Vagina (tissue), 2 donors: ENCODE measurements around the gene SVIL. TPM values are rescaled to one million over a fixed set of nuclear protein-coding genes. Genes with fewer than 3 reads are reported as not detected.

Experiments used
- DNase-seq, 2 donors: peaks; one replicate each; pipeline ENCODE4 v3.0.0-alpha.2; 2017; ENCODE audit errors: extremely low spot score in 2 of 2
- H3K27ac ChIP-seq: fragments of 200-600 bp; sonication (generic); one replicate; pipeline ENCODE4 v1.5.1; 2019
- H3K27me3 ChIP-seq: fragments of 200-600 bp; sonication (generic); one replicate; pipeline ENCODE4 v1.5.1; 2019
- H3K36me3 ChIP-seq, 2 donors: fragments of 200-600 bp; sonication (generic); one replicate each; pipeline ENCODE4 v1.5.1; 2017 to 2019
- H3K4me1 ChIP-seq: fragments of 200-600 bp; sonication (generic); one replicate; pipeline ENCODE4 v1.5.1; 2019
- H3K4me3 ChIP-seq, 2 donors: fragments of 200-600 bp; sonication (generic); 1 replicate in 1 of 2; 2 replicates in 1 of 2; pipeline ENCODE4 v1.5.1; 2016 to 2019
- H3K9me3 ChIP-seq: fragments of 200-600 bp; sonication (generic); one replicate; pipeline ENCODE4 v1.5.1; 2019
- POLR2A ChIP-seq, 2 donors: fragments of 450-650 bp; IDR thresholded peaks; one replicate each; pipeline ENCODE4 v1.6.1; 2017; ENCODE audit warnings: antibody characterized with exemption in 2 of 2, mild to moderate bottlenecking in 2 of 2, moderate library complexity in 2 of 2
- POLR2AphosphoS5 ChIP-seq, 2 donors: sonication (generic); formaldehyde crosslinking; IDR thresholded peaks; one replicate each; pipeline ENCODE4 v1.9.0; 2017; ENCODE audit warnings: antibody characterized with exemption in 2 of 2, mild to moderate bottlenecking in 2 of 2, low read depth in 1 of 2; ENCODE audit not compliant: insufficient read depth in 1 of 2
- intact Hi-C: fragments of 100-400 bp; cut with DNase I; formaldehyde crosslinking; loops from one replicate; pipeline ENCODE4 v1.15.1; 2023
- total RNA-seq: library from RNA; depleted of rRNA; stranded (reverse); fragments of >200 nt; gene quantifications from one replicate; pipeline ENCODE4 v1.2.3, GENCODE V29; 2016
- TF ChIP-seq, protein P1 (sequence below), 3 experiments: fragments of 450-650 bp in 2 of 3; fragments of 200-600 bp in 1 of 3; sonication (generic) in 1 of 3; IDR thresholded peaks; one replicate each; pipeline ENCODE4 v1.5.1; 2017 to 2019; ENCODE audit warnings: antibody characterized with exemption in 3 of 3, mild to moderate bottlenecking in 2 of 3, moderate library complexity in 2 of 3

The SVIL gene
- total RNA-seq, 1 donor from 2014 or later: 111 TPM

GRCh38 chr10:29534590-29534989, 100.2 kb downstream of the SVIL start:
- Histone ChIP-seq H3K36me3 (peaks cover 0 to 9% of the 10 kb centered on the region in 2 donors), H3K27ac (no peak overlapping the region), H3K4me1 (peaks cover 42% of the 10 kb centered on the region), H3K4me3 (no peak overlapping the region), H3K27me3 (no peaks in the 10 kb centered on the region), H3K9me3 (no peaks in the 10 kb centered on the region)
- intact Hi-C loops: no loop called here
- TF ChIP-seq POLR2AphosphoS5 (IDR thresholded peaks at IDR 0.05; ENCODE audit: insufficient read depth in 1 of 2, low read depth in 1 of 2) (no peak), POLR2A (IDR thresholded peaks at IDR 0.05) (no peak)
- TF ChIP-seq, protein P1, sequence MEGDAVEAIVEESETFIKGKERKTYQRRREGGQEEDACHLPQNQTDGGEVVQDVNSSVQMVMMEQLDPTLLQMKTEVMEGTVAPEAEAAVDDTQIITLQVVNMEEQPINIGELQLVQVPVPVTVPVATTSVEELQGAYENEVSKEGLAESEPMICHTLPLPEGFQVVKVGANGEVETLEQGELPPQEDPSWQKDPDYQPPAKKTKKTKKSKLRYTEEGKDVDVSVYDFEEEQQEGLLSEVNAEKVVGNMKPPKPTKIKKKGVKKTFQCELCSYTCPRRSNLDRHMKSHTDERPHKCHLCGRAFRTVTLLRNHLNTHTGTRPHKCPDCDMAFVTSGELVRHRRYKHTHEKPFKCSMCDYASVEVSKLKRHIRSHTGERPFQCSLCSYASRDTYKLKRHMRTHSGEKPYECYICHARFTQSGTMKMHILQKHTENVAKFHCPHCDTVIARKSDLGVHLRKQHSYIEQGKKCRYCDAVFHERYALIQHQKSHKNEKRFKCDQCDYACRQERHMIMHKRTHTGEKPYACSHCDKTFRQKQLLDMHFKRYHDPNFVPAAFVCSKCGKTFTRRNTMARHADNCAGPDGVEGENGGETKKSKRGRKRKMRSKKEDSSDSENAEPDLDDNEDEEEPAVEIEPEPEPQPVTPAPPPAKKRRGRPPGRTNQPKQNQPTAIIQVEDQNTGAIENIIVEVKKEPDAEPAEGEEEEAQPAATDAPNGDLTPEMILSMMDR (IDR thresholded peaks at IDR 0.05): no peak
- DNase-seq: no peak

DNA sequence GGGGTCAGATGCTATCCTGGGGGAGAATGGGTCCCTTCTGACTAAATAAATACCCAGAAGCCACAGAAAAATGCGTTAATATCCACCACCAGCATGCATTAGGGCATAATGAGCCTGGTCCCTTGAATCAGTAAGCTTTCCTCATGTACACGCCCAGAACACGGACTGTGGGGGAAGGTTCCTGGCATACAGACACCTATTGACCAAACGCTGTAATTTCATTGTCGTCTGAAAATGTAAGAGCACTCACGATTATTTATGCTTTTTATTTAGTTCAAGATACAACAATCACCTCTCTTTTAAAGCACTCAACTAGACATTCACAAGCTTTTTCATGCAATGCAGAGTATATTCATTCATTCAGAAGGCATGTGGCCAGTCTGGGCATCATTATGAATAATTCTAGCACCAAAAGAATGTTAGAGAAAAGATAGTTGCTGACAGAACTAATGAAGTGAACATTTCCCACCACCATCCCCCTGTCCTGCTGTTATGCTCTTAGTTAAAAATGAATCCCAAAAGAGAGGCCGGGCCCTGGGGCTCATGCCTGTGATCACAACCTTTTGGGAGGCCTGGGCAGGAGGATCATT, 101.0 kb downstream of the SVIL start:
- no peak for DNase-seq
- H3K27me3 ChIP-seq: no peaks in the 10 kb centered on the region
- no peak overlapping the region for H3K27ac ChIP-seq
- no peak for TF ChIP-seq POLR2AphosphoS5 (IDR thresholded peaks at IDR 0.05; ENCODE audit: insufficient read depth in 1 of 2, low read depth in 1 of 2)
- TF ChIP-seq POLR2A (IDR thresholded peaks at IDR 0.05): no peak
- TF ChIP-seq, protein P1 (IDR thresholded peaks at IDR 0.05): no peak
- no peak overlapping the region for H3K4me3 ChIP-seq
- peaks cover 0 to 9% of the 10 kb centered on the region in 2 donors for H3K36me3 ChIP-seq
- intact Hi-C loops: no loop called here
- no peaks in the 10 kb centered on the region for H3K9me3 ChIP-seq
- H3K4me1 ChIP-seq: peaks cover 35% of the 10 kb centered on the region

- DNase-seq: no peak
- H3K4me3 ChIP-seq: no peak overlapping the region
- intact Hi-C loops: no loop called here
- H3K27me3 ChIP-seq: no peaks in the 10 kb centered on the region
- H3K4me1 ChIP-seq: peaks cover 29% of the 10 kb centered on the region
- no peaks in the 10 kb centered on the region for H3K9me3 ChIP-seq
- no peak for TF ChIP-seq POLR2AphosphoS5 (IDR thresholded peaks at IDR 0.05; ENCODE audit: insufficient read depth in 1 of 2, low read depth in 1 of 2)
- TF ChIP-seq, protein P1 (IDR thresholded peaks at IDR 0.05): no peak
- TF ChIP-seq POLR2A (IDR thresholded peaks at IDR 0.05): no peak
- H3K36me3 ChIP-seq: peaks cover 0 to 9% of the 10 kb centered on the region in 2 donors
- no peak overlapping the region for H3K27ac ChIP-seq
These were observed 101.7 kb downstream of the SVIL start for GRCh38 chr10:29533046-29533445.

GRCh38 chr10:29532256-29532878, 102.4 kb downstream of the SVIL start:
- no peak overlapping the region for H3K27ac ChIP-seq
- H3K4me3 ChIP-seq: no peak overlapping the region
- intact Hi-C loops: no loop called here
- H3K4me1 ChIP-seq: peaks cover 22% of the 10 kb centered on the region
- DNase-seq: no peak
- TF ChIP-seq POLR2A (IDR thresholded peaks at IDR 0.05) (no peak), POLR2AphosphoS5 (IDR thresholded peaks at IDR 0.05; ENCODE audit: insufficient read depth in 1 of 2, low read depth in 1 of 2) (no peak)
- TF ChIP-seq, protein P1 (IDR thresholded peaks at IDR 0.05): no peak
- H3K9me3 ChIP-seq: no peaks in the 10 kb centered on the region
- H3K27me3 ChIP-seq: no peaks in the 10 kb centered on the region
- peaks cover 0 to 9% of the 10 kb centered on the region in 2 donors for H3K36me3 ChIP-seq
